HG03565 (cell line): ENCODE measurements around the gene FRMD4A.
"Not testable (repeated sequence)": the region's sequence is repeated elsewhere in the genome, so short reads cannot be mapped to it uniquely, and the experiment has no call there.

ENCODE experiments used
- ATAC-seq: cut with Tn5 transposase; IDR thresholded peaks from one replicate; pipeline ENCODE4 v1.9.1; 2021; ENCODE audit warnings: mild to moderate bottlenecking, moderate library complexity; ENCODE audit not compliant: unreplicated experiment

Gene FRMD4A

GRCh38 chr10:13831711-13832141 lies 499.0 kb downstream of the FRMD4A start:
- peak; percentile 68 for ATAC-seq

DNA sequence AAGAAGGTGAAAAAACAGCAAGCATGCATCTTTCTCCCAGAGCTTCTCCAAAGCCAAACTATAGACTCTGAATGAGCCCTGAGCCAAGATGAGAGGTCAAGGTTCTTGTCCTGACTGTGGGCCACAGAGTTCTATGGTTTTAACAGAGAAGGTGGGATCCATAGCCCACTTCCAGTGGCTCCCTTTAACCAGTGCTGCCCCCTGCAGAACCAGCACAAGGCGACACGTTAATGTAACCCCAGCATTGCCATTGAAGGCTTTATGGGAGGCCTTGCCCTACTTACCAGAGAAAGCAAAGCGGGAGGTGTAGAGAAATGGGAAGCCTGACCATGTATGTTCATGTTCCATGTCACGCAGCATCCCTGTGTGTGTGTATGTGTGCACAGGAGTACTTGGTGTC lies 500.3 kb downstream of the FRMD4A start:
- no peak for ATAC-seq

- ATAC-seq, result no peak
Measured at GRCh38 chr10:13829790-13830189, 500.9 kb downstream of the FRMD4A start.

DNA sequence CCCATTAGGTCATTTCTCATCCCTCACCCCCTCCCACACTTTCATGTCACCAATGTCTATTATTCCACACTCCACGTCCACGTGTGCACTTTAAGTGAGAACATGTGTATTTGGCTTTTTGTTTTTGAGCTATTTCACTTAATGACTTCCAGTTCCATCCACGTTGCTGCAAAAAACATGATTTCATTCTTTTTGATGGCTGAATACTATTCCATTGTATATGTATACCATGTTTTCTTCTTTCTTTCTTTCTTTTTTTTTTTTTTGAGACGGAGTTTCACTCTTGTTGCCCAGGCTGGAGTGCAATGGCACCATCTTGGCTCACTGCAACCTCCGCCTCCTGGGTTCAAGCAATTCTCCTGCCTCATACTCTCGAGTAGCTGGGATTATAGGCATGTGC lies 502.4 kb downstream of the FRMD4A start:
- not testable (repeated sequence) for ATAC-seq

GRCh38 chr10:13827076-13827797 lies 503.5 kb downstream of the FRMD4A start:
- ATAC-seq, result no peak

DNA sequence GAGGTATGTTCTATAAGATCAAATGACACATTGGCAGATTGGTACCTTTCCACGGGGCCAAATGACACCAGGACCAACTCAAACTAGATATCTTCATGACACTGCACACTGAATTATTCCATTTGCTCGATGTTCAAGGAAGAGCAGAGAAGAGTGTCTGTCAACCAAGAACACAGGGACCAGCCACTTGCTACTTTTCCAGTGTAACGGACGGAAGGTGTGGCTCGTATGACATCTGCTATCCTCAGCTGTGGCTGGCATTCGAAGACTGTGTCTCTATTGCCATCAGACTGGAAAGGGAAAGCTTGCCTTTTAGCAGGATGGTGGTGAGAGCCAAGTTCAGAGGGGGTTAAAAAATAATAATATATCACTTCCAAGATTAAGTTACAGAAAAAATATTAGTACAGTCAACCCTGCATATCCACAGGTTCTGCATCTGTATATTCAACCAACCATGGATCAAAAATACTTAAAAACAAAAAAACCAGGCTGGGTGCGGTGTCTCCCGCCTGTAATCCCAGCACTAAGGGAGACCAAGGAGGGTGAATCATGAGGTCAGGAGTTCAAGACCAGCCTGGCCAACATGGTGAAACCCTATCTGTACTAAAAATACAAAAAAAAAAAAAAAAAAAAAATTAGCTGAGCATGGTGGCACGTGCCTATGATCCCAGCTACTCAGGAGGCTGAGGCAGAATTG lies 506.9 kb downstream of the FRMD4A start:
- ATAC-seq, result no peak

DNA sequence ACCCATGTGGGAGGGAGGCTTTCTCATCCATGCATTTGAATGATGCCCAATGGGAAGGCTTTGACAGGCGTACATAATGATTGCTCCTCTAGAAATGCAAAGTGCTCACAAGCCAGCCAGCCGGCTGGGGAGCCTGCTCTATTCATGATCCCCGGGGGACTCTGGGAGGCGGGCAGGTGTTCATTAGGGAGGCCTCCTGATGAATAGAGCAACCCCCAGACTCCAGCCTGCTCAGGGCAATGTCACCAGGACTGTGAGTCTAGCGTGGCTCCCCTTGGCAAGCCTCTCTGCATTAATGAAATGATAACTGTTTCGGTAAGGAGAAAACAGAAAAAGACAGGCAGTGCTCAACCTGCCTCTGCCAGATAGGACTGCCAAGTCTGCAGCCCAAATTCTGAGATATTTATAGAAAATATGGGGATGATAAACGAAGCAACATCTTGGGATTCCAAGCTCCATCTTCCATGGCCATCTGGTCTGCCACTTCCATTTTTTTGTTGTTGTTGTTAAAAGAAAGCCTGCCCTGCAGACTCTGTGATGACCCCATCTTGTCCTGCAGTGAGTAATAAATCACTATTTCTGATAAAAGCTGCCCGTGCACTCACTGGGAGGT lies 507.5 kb downstream of the FRMD4A start:
- no peak for ATAC-seq

GRCh38 chr10:13822490-13822889 lies 508.2 kb downstream of the FRMD4A start:
- ATAC-seq, result no peak

GRCh38 chr10:13820964-13821337 lies 509.8 kb downstream of the FRMD4A start:
- no peak for ATAC-seq

DNA sequence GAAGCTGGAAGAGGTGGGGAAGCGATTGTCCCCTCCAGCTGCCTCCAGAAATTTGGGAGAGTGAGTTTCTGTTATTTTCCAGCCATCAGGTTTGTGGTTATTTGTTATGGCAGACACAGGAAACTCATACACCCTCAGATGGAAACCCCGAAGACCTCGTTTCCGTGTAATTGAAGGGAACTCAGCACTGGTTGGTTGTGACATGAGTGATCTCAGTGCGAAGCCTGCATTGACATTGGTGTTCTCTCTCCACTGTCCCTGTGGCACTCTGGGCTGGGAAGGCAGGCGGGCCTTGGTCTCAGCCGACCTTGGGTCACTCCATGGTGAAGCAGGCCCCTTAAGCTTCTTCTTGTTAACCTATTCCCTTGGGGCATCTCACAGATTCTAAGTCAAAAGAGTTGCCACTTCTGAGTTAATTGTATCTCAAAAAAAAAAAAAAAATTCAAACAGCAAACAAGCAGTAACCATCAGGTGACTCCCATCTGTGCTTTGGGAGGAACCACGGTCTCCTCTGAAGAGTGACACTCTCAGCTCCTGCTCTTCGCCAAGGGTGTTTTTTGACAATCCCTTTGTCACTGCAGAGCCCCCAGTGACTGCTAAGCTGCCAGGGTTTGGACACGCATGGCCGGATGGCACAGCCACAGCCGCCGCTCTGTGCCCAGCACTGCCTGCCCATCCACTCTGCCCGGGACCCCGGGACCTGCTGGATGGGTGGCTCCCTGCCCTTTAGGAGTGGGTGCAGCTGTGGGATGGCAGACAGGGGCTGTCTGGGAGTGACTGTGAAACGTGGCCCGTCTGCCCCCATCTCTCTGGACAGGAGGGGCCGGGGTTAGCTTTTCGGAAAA lies 510.4 kb downstream of the FRMD4A start:
- no peak for ATAC-seq

DNA sequence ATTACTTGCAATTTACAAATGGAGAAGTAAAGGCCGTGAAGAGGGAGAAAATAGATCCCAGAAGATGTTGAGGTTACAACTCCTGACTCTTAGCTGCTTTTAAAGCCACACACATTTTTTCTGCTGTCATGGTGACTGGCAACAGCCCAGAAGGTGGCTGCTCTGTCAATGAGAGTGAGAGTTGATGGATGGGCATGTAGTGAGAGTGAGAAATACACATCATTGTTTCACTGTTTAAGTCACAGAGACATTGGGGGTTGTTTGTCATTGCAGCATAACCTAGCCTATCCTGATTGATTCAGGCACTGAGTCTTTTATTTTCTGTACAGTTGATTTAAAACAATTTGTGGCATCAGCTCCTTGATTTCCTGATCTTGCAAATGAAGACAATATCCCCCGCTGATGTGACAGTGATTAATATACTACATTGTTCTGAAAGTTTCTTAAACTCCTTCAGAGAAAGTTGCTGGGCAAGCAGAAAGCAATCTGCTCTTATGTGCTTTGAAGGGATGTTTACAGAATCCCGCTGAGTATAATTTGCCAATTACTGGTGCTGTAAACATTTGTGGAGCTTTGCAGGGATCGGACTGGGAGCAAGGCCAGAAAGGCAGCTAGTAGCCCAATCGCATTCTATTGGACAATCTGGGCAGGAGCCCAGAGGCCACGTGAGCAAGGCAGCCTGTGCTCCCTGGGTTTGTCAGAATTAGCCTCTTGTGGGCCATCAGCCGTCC lies 514.4 kb downstream of the FRMD4A start:
- no peak for ATAC-seq

GRCh38 chr10:13815756-13816155 lies 515.0 kb downstream of the FRMD4A start:
- no peak for ATAC-seq

GRCh38 chr10:13813550-13813949 lies 517.2 kb downstream of the FRMD4A start:
- ATAC-seq, result no peak

GRCh38 chr10:13812804-13813203 lies 517.9 kb downstream of the FRMD4A start:
- no peak for ATAC-seq

DNA sequence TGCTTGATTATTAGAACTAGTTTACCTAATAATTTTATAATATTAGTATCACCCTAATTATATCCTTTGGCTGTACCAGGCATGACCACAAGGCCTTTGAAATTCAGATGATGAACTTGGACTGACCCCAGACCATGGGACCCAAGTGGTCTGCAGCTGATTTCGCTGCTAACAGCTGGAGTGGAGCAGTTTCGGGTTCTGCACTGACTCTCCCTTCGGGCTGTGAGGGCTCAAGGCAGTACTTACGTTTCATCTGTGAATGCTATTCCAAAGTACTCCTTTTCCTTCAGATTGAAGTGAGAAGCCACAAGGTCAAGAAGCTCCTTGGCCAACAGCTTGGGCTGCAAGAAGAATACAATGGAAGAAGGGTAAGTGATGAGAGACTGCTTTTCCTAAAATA lies 520.2 kb downstream of the FRMD4A start:
- no peak for ATAC-seq

DNA sequence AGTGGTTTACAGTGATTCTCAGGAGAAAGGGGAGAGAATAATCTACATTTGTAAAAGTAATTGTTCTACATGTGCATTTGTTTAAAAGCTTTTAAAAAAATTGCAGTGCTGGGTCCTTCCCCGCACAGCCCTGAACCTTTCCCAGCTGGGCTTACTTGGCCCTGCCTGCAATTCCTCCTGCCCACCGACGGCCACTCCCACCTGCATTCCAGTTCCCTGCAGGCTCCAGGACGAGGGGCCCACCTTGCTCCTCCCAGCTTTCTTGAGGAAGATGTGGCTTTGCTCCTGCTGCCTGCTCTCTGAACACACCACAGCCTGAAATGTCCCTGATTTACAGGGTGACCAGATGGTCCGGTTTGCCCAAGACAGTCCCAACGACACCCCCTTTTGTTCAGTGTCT lies 521.3 kb downstream of the FRMD4A start:
- ATAC-seq, result no peak

DNA sequence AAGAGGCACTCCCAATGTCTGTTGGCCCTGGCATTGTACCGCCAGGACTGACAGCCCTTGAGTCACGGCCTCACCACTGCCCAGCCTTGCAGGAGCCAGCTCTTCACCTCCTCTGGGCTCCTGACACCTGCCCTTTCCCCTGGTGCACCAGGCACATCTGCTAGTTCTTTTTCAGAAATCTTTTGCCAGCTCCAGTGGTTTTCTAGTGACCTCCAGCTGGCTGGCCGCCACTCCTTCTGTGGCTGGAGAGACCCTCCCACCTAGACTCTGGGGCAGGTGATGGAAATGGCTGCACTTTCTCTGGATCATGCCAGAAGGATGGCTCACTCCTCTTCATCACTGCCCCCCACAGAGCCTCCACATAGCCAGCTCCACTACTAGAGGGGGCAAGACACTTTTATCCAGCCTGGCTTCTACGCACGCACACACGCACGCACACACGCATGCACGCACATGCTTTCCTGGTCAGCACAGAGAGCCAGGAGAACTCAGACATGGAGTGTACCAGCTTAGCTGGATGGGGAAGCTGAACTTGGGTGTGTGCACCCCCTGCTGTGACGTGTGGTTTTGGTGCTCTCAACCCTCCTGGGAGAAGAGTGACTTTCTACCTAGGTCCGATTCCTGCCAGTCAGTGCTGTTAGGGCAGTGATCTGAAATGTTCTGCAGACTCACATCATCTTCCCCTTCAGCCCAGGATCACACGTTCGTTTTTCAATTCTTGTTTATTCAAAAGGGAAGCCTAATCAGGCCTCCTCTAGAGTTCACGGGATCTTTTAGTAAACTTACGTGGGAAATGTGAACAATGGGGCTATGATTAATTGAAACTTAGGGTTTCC lies 522.0 kb downstream of the FRMD4A start:
- no peak for ATAC-seq

DNA sequence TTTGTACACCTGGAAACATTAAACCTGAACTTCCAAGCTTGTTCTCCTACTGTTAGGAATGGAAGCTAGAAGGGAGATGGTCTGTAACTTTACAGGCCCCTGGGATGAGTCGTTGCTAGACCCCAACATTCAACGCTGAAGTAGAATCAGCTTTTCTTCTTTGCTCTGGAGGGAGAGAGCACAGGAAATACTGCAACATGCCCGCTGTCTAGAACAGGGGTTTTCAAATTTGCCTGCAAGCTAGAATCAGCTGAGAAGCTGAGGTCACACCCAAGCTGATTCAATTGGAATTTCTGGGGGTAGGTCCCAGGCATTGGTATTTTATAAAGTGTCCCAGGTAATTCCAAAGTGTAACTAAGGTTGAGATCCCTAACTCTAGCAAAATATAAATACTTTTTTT lies 524.3 kb downstream of the FRMD4A start:
- ATAC-seq, result no peak
